GM12878 (cell line): Measurements from ENCODE around the gene GLTP. TPM values are rescaled to one million over a fixed set of nuclear protein-coding genes. Genes with fewer than 3 reads are reported as not detected.

Experiments
- ATAC-seq: fragments of 200-7000 bp; cut with Tn5 transposase; 3 replicates; pipeline ENCODE4 v1.9.1; 2020; ENCODE audit warnings: mild to moderate bottlenecking, moderate library complexity
- BruUV-seq: library from RNA; stranded (reverse); fragments of 400-500 nt; replicated peaks from 2 replicates; lab custom pipeline; 2021; lab: Mats Ljungman, UMichigan
- CTCF ChIA-PET: fragments of 300-600 bp; sonication (Branson Sonifier 250); formaldehyde crosslinking; extraction: SDS; loops from one replicate; lab custom pipeline; 2021; ENCODE audit warnings: inconsistent platforms; lab: Yijun Ruan, JAX
- POLR2A ChIA-PET: fragments of 350-600 bp; formaldehyde crosslinking; extraction: SDS; loops from one replicate; lab custom pipeline; 2021; ENCODE audit warnings: inconsistent platforms; lab: Charles Lee
- RAD21 ChIA-PET: fragments of 300-600 bp; sonication (Branson Sonifier 250); formaldehyde crosslinking; loops from one replicate; lab custom pipeline; 2023; ENCODE audit warnings: antibody characterized with exemption; ENCODE audit not compliant: unreplicated experiment; lab: Charles Lee
- SMC1A ChIA-PET: fragments of 300-600 bp; sonication (Branson Sonifier 250); formaldehyde crosslinking; loops from one replicate; lab custom pipeline; 2023; ENCODE audit not compliant: unreplicated experiment, uncharacterized antibody; lab: Charles Lee
- DNase-seq: peaks from one replicate; pipeline ENCODE4 v3.0.0-alpha.2; 2011; ENCODE audit warnings: low read depth, low spot score
- FAIRE-seq: peaks from 3 replicates; lab custom pipeline; 2011; peaks lifted over from hg19 to GRCh38; lab: Jason Lieb, UNC
- H2AFZ ChIP-seq: 2 replicates; pipeline ENCODE4 v1.6.0; 2011; ENCODE audit warnings: low read depth, low read length, control low read depth; ENCODE audit not compliant: control insufficient read depth
- H3K27ac ChIP-seq: 2 replicates; pipeline ENCODE4 v1.5.1; 2011; ENCODE audit warnings: control low read depth; ENCODE audit not compliant: control insufficient read depth, insufficient read depth
- H3K27me3 ChIP-seq, 2 experiments: replicated peaks in 1 of 2; 2 replicates each; pipeline versions ENCODE4 v1.6.0 to v1.6.1; 2011; ENCODE audit warnings: low read length in 1 of 2; ENCODE audit not compliant: control insufficient read depth in 2 of 2, insufficient read depth in 2 of 2
- H3K36me3 ChIP-seq, 2 experiments: 2 replicates each; pipeline ENCODE4 v1.5.1; 2011; ENCODE audit warnings: low read length in 1 of 2; ENCODE audit not compliant: control insufficient read depth in 2 of 2, insufficient read depth in 2 of 2
- H3K4me1 ChIP-seq: 2 replicates; pipeline ENCODE4 v1.6.1; 2011; ENCODE audit warnings: mild to moderate bottlenecking, low read length, moderate library complexity, mixed read lengths; ENCODE audit not compliant: control insufficient read depth, insufficient read depth
- H3K4me2 ChIP-seq: 2 replicates; pipeline ENCODE4 v1.6.0; 2011; ENCODE audit warnings: control low read depth; ENCODE audit not compliant: control insufficient read depth, insufficient read depth
- H3K4me3 ChIP-seq: fragments of 200-600 bp; sonication (generic); 2 replicates; pipeline ENCODE4 v1.5.1; 2016
- H3K79me2 ChIP-seq: 2 replicates; pipeline ENCODE4 v1.6.0; 2011; ENCODE audit warnings: low read length; ENCODE audit not compliant: control insufficient read depth, insufficient read depth
- H3K9ac ChIP-seq: 2 replicates; pipeline ENCODE4 v1.8.0; 2011; ENCODE audit warnings: low read length, control low read depth, mixed read lengths; ENCODE audit not compliant: control insufficient read depth, insufficient read depth
- H3K9me3 ChIP-seq: replicated peaks from 3 replicates; pipeline ENCODE4 v1.5.1; 2011; ENCODE audit warnings: mild to moderate bottlenecking, low read length; ENCODE audit not compliant: control insufficient read depth, insufficient read depth
- H4K20me1 ChIP-seq: 2 replicates; pipeline ENCODE4 v1.6.0; 2011; ENCODE audit not compliant: control insufficient read depth, insufficient read depth
- NR2C1 ChIP-seq: fragments of 450-650 bp; IDR thresholded peaks from 2 replicates; pipeline ENCODE4 v1.6.1; 2017; ENCODE audit warnings: antibody characterized with exemption, mild to moderate bottlenecking, moderate library complexity
- NR2F1 ChIP-seq: fragments of 450-650 bp; conservative IDR thresholded peaks from 2 replicates; pipeline ENCODE4 v1.6.1; 2017; ENCODE audit warnings: mild to moderate bottlenecking
- POU2F2 ChIP-seq: IDR thresholded peaks from 3 replicates; pipeline ENCODE4 v1.6.1; 2011; ENCODE audit warnings: low read depth, mild to moderate bottlenecking, low read length, borderline replicate concordance
- ZNF274 ChIP-seq: IDR thresholded peaks from one replicate; pipeline ENCODE4 v1.8.0; 2011; ENCODE audit not compliant: insufficient read length, insufficient read depth
- WGBS: methylation state at CpG from one replicate; pipeline ENCODE4 v1.1.6; 2016; ENCODE audit warnings: low lambda C conversion rate; ENCODE audit not compliant: insufficient replicate concordance, insufficient coverage; ENCODE audit errors: missing lambda C conversion rate; 5-methylcytosine and 5-hydroxymethylcytosine counted together
- in situ Hi-C: fragments of 300-500 bp; cut with MboI; formaldehyde crosslinking; loops from 9 replicates; pipeline ENCODE4 v1.14.3; 2018; ENCODE audit warnings: mixed read lengths
- intact Hi-C: fragments of 100-400 bp; cut with micrococcal nuclease; formaldehyde crosslinking; loops from one replicate; pipeline ENCODE4 v1.14.2; 2022; ENCODE audit not compliant: unreplicated experiment
- polyA plus RNA-seq, 11 experiments: library from polyadenylated mRNA; depleted of rRNA in 4 of 11; unstranded in 6 of 11; stranded (reverse) in 5 of 11; fragments of >200 nt; fragmentation: Nextera tagmentation in 4 of 11; fragmentation: Illumina TruSeq in 1 of 11; extraction: Ambion mirVana in 4 of 11; extraction: Trizol in 1 of 11; gene quantifications; 1 replicate in 1 of 11; 2 replicates in 10 of 11; pipeline versions ENCODE4 v1.2.1 to v1.2.3, GENCODE V29; 2011 to 2016; ENCODE audit warnings: inconsistent platforms in 2 of 11, missing spikeins in 2 of 11, low read depth in 1 of 11
- total RNA-seq, 4 experiments: library from RNA; depleted of rRNA in 3 of 4; stranded (reverse); fragments of >200 nt in 3 of 4; fragmentation: Illumina TruSeq in 1 of 4; extraction: Trizol in 1 of 4; gene quantifications; 2 replicates each; pipeline versions ENCODE4 v1.2.1 to v1.2.3, GENCODE V29; 2013 to 2021
- TF ChIP-seq, protein P1 (sequence below): IDR thresholded peaks from 2 replicates; pipeline ENCODE4 v1.6.1; 2011; ENCODE audit warnings: low read depth, low read length, improper control_type of control experiment, borderline replicate concordance
- TF ChIP-seq, protein P2 (sequence below): fragments of 450-650 bp; IDR thresholded peaks from 2 replicates; pipeline ENCODE4 v1.6.1; 2018; ENCODE audit warnings: borderline replicate concordance, mild to moderate bottlenecking; ENCODE audit not compliant: partially characterized antibody
- TF ChIP-seq, protein P3 (sequence below): fragments of 450-650 bp; IDR thresholded peaks from 2 replicates; pipeline ENCODE4 v1.6.1; 2016; ENCODE audit warnings: mild to moderate bottlenecking
- TF ChIP-seq, protein P4 (sequence below): fragments of 450-650 bp; IDR thresholded peaks from 2 replicates; pipeline ENCODE4 v1.6.1; 2017; ENCODE audit warnings: mild to moderate bottlenecking, moderate library complexity

The GLTP gene
- total and polyA plus RNA-seq, 10 of the 15 experiments (the other 5 are each of a cell fraction or from before 2014, with no cell fraction given), result 16.8 to 44.0 (median 25.3) TPM

DNA sequence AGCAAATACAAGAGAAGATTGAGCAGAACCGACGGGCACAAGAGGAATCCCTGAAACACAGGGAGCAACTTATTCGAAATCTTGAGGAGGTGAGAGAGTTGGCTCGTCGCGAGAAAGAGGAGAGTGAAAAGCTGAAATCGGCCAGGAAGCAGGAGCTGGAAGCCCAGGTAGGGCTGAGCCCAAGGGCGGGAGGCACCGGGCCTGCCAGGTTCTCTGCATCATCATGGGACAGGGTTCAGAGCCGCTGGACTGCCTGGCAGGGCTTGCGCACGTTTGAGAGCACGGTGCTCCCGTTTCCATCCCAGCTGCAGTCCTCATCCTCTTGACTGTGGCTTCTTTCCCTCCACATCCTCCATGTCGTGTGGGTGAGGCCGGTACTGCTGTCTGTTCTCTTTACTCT lies 34.1 kb upstream of the GLTP start (continued):
- TF ChIP-seq POU2F2 (no peak), NR2C1 (no peak)
- TF ChIP-seq, protein P1, sequence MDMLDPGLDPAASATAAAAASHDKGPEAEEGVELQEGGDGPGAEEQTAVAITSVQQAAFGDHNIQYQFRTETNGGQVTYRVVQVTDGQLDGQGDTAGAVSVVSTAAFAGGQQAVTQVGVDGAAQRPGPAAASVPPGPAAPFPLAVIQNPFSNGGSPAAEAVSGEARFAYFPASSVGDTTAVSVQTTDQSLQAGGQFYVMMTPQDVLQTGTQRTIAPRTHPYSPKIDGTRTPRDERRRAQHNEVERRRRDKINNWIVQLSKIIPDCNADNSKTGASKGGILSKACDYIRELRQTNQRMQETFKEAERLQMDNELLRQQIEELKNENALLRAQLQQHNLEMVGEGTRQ, result no peak
- TF ChIP-seq, protein P2, sequence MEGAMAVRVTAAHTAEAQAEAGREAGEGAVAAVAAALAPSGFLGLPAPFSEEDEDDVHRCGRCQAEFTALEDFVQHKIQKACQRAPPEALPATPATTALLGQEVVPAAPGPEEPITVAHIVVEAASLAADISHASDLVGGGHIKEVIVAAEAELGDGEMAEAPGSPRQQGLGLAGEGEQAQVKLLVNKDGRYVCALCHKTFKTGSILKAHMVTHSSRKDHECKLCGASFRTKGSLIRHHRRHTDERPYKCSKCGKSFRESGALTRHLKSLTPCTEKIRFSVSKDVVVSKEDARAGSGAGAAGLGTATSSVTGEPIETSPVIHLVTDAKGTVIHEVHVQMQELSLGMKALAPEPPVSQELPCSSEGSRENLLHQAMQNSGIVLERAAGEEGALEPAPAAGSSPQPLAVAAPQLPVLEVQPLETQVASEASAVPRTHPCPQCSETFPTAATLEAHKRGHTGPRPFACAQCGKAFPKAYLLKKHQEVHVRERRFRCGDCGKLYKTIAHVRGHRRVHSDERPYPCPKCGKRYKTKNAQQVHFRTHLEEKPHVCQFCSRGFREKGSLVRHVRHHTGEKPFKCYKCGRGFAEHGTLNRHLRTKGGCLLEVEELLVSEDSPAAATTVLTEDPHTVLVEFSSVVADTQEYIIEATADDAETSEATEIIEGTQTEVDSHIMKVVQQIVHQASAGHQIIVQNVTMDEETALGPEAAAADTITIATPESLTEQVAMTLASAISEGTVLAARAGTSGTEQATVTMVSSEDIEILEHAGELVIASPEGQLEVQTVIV, result no peak

DNA sequence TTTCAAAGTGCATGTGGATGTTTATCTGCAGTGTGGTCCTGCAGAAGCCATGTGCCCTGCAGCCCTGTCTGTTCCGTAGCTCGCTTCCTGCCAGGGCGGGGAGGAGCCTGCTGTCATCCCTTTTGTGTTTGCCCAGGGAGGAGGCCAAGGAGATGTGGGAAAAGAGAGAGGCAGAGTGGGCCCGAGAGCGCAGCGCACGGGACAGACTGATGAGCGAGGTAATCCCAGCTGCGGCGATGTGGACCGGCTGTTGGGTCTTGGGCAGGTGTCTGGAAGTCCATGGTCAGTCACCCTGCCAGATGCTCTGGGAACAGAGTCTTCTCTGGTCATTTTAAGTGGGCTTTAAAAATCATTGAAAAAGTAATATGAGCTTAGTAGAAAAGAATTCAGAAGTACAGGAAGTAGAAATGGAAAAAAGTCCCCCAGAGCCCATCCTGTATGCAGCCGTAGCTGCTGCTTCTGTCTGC lies 32.5 kb upstream of the GLTP start:
- H3K4me2 ChIP-seq, result no peak overlapping the region
- TF ChIP-seq NR2F1 (no peak), ZNF274 (no peak)
- TF ChIP-seq, protein P3, sequence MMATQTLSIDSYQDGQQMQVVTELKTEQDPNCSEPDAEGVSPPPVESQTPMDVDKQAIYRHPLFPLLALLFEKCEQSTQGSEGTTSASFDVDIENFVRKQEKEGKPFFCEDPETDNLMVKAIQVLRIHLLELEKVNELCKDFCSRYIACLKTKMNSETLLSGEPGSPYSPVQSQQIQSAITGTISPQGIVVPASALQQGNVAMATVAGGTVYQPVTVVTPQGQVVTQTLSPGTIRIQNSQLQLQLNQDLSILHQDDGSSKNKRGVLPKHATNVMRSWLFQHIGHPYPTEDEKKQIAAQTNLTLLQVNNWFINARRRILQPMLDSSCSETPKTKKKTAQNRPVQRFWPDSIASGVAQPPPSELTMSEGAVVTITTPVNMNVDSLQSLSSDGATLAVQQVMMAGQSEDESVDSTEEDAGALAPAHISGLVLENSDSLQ, result no peak
- TF ChIP-seq, protein P4, sequence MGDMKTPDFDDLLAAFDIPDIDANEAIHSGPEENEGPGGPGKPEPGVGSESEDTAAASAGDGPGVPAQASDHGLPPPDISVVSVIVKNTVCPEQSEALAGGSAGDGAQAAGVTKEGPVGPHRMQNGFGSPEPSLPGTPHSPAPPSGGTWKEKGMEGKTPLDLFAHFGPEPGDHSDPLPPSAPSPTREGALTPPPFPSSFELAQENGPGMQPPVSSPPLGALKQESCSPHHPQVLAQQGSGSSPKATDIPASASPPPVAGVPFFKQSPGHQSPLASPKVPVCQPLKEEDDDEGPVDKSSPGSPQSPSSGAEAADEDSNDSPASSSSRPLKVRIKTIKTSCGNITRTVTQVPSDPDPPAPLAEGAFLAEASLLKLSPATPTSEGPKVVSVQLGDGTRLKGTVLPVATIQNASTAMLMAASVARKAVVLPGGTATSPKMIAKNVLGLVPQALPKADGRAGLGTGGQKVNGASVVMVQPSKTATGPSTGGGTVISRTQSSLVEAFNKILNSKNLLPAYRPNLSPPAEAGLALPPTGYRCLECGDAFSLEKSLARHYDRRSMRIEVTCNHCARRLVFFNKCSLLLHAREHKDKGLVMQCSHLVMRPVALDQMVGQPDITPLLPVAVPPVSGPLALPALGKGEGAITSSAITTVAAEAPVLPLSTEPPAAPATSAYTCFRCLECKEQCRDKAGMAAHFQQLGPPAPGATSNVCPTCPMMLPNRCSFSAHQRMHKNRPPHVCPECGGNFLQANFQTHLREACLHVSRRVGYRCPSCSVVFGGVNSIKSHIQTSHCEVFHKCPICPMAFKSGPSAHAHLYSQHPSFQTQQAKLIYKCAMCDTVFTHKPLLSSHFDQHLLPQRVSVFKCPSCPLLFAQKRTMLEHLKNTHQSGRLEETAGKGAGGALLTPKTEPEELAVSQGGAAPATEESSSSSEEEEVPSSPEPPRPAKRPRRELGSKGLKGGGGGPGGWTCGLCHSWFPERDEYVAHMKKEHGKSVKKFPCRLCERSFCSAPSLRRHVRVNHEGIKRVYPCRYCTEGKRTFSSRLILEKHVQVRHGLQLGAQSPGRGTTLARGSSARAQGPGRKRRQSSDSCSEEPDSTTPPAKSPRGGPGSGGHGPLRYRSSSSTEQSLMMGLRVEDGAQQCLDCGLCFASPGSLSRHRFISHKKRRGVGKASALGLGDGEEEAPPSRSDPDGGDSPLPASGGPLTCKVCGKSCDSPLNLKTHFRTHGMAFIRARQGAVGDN, result no peak
- BruUV-seq, result no TSS peak
- no peaks in the 10 kb centered on the region for H3K79me2 ChIP-seq
- no peak overlapping the region for H3K27ac ChIP-seq
- H3K36me3 ChIP-seq, result peaks cover 14 to 26% of the 10 kb centered on the region in 2 experiments
- intact Hi-C loops (no loop called here), in situ Hi-C loops (no loop called here)
- no peaks in the 10 kb centered on the region for H4K20me1 ChIP-seq
- no peak overlapping the region for H3K4me3 ChIP-seq
- ChIA-PET RAD21 (no interaction called here), CTCF (interaction anchor here (2.1 kb wide), 1 partner anchor 12 kb away, joined by 5 read pairs; the partner anchor contains the start of gene TCHP), POLR2A (interaction anchor here (0.7 kb wide), 1 partner anchor 28 kb away, joined by 3 read pairs; no protein-coding TSS in a partner anchor), SMC1A (interaction anchor here (0.9 kb wide), 1 partner anchor 9 kb away, joined by 4 read pairs; no protein-coding TSS in a partner anchor)
- no peak for FAIRE-seq
- no peaks in the 10 kb centered on the region for H3K4me1 ChIP-seq
- H3K27me3 ChIP-seq, result no peaks in the 10 kb centered on the region
- H3K9ac ChIP-seq, result no peak overlapping the region
- H2AFZ ChIP-seq, result no peak overlapping the region
- no peak for DNase-seq
- ATAC-seq, result no peak
- H3K9me3 ChIP-seq, result no peaks in the 10 kb centered on the region
- WGBS, result 92% methylated on average over 12 of the region's 12 CpGs
